Neural cell (in vitro differentiated cells): ENCODE measurements around the gene COL27A1. TPM values are rescaled to one million over a fixed set of nuclear protein-coding genes. Genes with fewer than 3 reads are reported as not detected.

ENCODE experiments used
- H2AFZ ChIP-seq: fragments of 200-600, 300-800 bp; sonication (generic), shearing (Covaris generic); 2 replicates; pipeline ENCODE4 v1.6.0; 2014; ENCODE audit warnings: low read depth, mild to moderate bottlenecking, antibody characterized with exemption, low read length, moderate library complexity
- H3F3A ChIP-seq: fragments of 200-600 bp; shearing (Covaris generic); 2 replicates; pipeline ENCODE4 v1.6.1; 2016; ENCODE audit warnings: mild to moderate bottlenecking, moderate library complexity, mixed read lengths, antibody characterized with exemption, low read length; ENCODE audit not compliant: insufficient read depth, poor library complexity, severe bottlenecking
- H3K27ac ChIP-seq: fragments of 200-600, 300-800 bp; sonication (generic), shearing (Covaris generic); 2 replicates; pipeline ENCODE4 v1.5.1; 2014; ENCODE audit warnings: mild to moderate bottlenecking, low read length, moderate library complexity
- H3K27me3 ChIP-seq: fragments of 300-800, 200-600 bp; sonication (generic), shearing (Covaris generic); 2 replicates; pipeline ENCODE4 v1.6.0; 2014; ENCODE audit warnings: mild to moderate bottlenecking, low read depth, low read length, moderate library complexity; ENCODE audit not compliant: insufficient read depth
- H3K36me3 ChIP-seq: fragments of 300-800, 200-600 bp; sonication (generic), shearing (Covaris generic); 2 replicates; pipeline ENCODE4 v1.5.1; 2014; ENCODE audit warnings: mild to moderate bottlenecking, antibody characterized with exemption, low read length, moderate library complexity; ENCODE audit not compliant: insufficient read depth
- H3K4me2 ChIP-seq: fragments of 300-800, 200-600 bp; sonication (generic), shearing (Covaris generic); 2 replicates; pipeline ENCODE4 v1.6.0; 2014; ENCODE audit warnings: mild to moderate bottlenecking, low read length
- H3K4me3 ChIP-seq: fragments of 300-800, 200-600 bp; sonication (generic), shearing (Covaris generic); 2 replicates; pipeline ENCODE4 v1.5.1; 2014; ENCODE audit warnings: mild to moderate bottlenecking, low read length, moderate library complexity
- H3K79me2 ChIP-seq: fragments of 200-600 bp; shearing (Covaris generic); replicated peaks from 2 replicates; pipeline ENCODE4 v1.6.0; 2014; ENCODE audit warnings: mild to moderate bottlenecking, low read length, moderate library complexity; ENCODE audit not compliant: insufficient read depth
- H3K9ac ChIP-seq: fragments of 300-800, 200-600 bp; sonication (generic), shearing (Covaris generic); 2 replicates; pipeline ENCODE4 v1.6.1; 2016; ENCODE audit warnings: mild to moderate bottlenecking, low read length, mixed read lengths
- H3K9me2 ChIP-seq: fragments of 200-600 bp; shearing (Covaris generic); 2 replicates; pipeline ENCODE4 v1.6.1; 2016; ENCODE audit warnings: mild to moderate bottlenecking, low read length, mixed read lengths; ENCODE audit not compliant: insufficient read depth
- H3K9me3 ChIP-seq: fragments of 200-600, 300-800 bp; sonication (generic), shearing (Covaris generic); 2 replicates; pipeline ENCODE4 v1.6.1; 2016; ENCODE audit warnings: mild to moderate bottlenecking, mixed run types, low read length, moderate library complexity, mixed read lengths
- H4K20me1 ChIP-seq: fragments of 200-600 bp; shearing (Covaris generic); 2 replicates; pipeline ENCODE4 v1.6.1; 2016; ENCODE audit warnings: mild to moderate bottlenecking, mixed run types; ENCODE audit not compliant: insufficient read depth
- CTCF ChIP-seq: fragments of 450-650 bp; IDR thresholded peaks from 2 replicates; pipeline ENCODE4 v1.5.1; 2014; ENCODE audit warnings: antibody characterized with exemption, mild to moderate bottlenecking, moderate library complexity; ENCODE audit not compliant: poor library complexity, severe bottlenecking
- EP300 ChIP-seq: fragments of 450-650 bp; conservative IDR thresholded peaks from 2 replicates; pipeline ENCODE4 v1.6.1; 2014; ENCODE audit warnings: antibody characterized with exemption, mild to moderate bottlenecking, moderate library complexity; ENCODE audit not compliant: poor library complexity, severe bottlenecking
- EZH2 ChIP-seq: fragments of 200-600, 300-800 bp; shearing (Covaris generic), sonication (generic); IDR thresholded peaks from 2 replicates; pipeline ENCODE4 v1.6.1; 2014; ENCODE audit warnings: antibody characterized with exemption, low read length, borderline replicate concordance, mild to moderate bottlenecking; ENCODE audit not compliant: insufficient read depth, poor library complexity, severe bottlenecking
- MXI1 ChIP-seq: fragments of 450-650 bp; conservative IDR thresholded peaks from 2 replicates; pipeline ENCODE4 v1.6.1; 2014; ENCODE audit warnings: antibody characterized with exemption, mild to moderate bottlenecking; ENCODE audit not compliant: poor library complexity, severe bottlenecking
- POLR2AphosphoS5 ChIP-seq: IDR thresholded peaks from 2 replicates; pipeline ENCODE4 v1.6.1; 2012
- RAD21 ChIP-seq: fragments of 450-650 bp; conservative IDR thresholded peaks from 2 replicates; pipeline ENCODE4 v1.6.1; 2014; ENCODE audit warnings: antibody characterized with exemption, mild to moderate bottlenecking, moderate library complexity
- REST ChIP-seq: IDR thresholded peaks from 2 replicates; pipeline ENCODE4 v1.6.1; 2012; ENCODE audit warnings: borderline replicate concordance
- SMC3 ChIP-seq: fragments of 450-650 bp; conservative IDR thresholded peaks from 2 replicates; pipeline ENCODE4 v1.6.1; 2014; ENCODE audit warnings: antibody characterized with exemption, mild to moderate bottlenecking, moderate library complexity; ENCODE audit not compliant: poor library complexity
- TAF1 ChIP-seq: IDR thresholded peaks from 2 replicates; pipeline ENCODE4 v1.6.1; 2012; ENCODE audit warnings: low read depth
- polyA plus RNA-seq: library from polyadenylated mRNA; depleted of rRNA; stranded (reverse); fragments of >200 nt; gene quantifications from 2 replicates; pipeline ENCODE4 v1.2.3, GENCODE V29; 2014

The COL27A1 gene
- polyA plus RNA-seq, 1 donor from 2014 or later = 0.25 TPM

DNA sequence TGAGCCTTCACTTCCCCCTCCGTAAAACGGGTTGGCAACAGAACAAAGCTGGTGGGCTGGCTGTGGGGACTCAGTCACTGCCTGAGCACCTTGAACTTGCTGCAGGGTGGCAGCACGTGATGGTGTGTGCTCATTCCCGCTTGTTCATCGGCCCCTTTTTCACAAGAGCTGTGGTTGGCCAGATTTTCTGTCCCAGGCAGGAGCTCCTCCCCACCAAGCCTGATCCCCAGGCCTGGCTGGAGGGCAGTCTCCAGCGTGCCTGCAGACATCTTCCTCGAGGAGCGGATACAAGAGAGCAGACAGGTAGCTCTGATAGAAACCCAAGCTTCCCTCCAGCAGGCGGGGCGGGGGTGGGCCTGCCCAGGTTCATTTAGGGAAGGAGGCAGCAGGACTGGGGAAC lies 105.7 kb downstream of the COL27A1 start:
- H4K20me1 ChIP-seq = no peaks in the 10 kb centered on the region
- TF ChIP-seq POLR2AphosphoS5 (no peak), REST (no peak), MXI1 (no peak), TAF1 (no peak), EZH2 (no peak), CTCF (no peak), SMC3 (no peak), RAD21 (no peak), EP300 (no peak)
- H3K4me2 ChIP-seq = no peak overlapping the region
- H3K27me3 ChIP-seq = no peaks in the 10 kb centered on the region
- no peaks in the 10 kb centered on the region for H3K9me3 ChIP-seq
- H3F3A ChIP-seq = no peaks in the 10 kb centered on the region
- H3K4me3 ChIP-seq = no peak overlapping the region
- no peak overlapping the region for H3K9ac ChIP-seq
- H3K36me3 ChIP-seq = no peaks in the 10 kb centered on the region
- H3K79me2 ChIP-seq = no peaks in the 10 kb centered on the region
- H2AFZ ChIP-seq = no peak overlapping the region
- H3K9me2 ChIP-seq = no peaks in the 10 kb centered on the region
- no peak overlapping the region for H3K27ac ChIP-seq

DNA sequence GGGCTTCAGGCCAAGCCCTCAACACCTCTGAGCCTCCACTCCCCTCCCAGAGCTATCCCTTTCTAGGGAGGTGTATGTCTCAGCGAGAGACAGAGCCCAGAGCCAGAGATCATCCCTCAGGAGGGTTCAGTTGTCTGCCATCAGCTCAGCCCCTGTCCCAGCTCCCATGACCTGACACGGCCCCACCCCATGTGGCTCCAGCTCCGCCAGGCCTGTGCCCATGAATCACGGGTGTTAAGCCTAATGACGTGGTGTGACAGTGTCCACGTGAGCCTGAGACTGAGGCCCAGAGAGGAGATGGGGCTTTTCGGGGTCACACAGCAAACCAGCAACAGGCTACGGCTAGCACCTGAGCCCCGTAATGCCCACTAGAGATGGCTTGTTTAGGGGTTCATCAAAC lies 106.7 kb downstream of the COL27A1 start:
- no peaks in the 10 kb centered on the region for H3K9me2 ChIP-seq
- no peaks in the 10 kb centered on the region for H3K9me3 ChIP-seq
- no peaks in the 10 kb centered on the region for H3K27me3 ChIP-seq
- no peak overlapping the region for H3K27ac ChIP-seq
- no peaks in the 10 kb centered on the region for H3K36me3 ChIP-seq
- H3F3A ChIP-seq = no peaks in the 10 kb centered on the region
- no peak overlapping the region for H3K9ac ChIP-seq
- TF ChIP-seq EZH2 = no peak
- TF ChIP-seq CTCF = no peak
- TF ChIP-seq RAD21 = no peak
- no peak for TF ChIP-seq REST
- no peak for TF ChIP-seq TAF1
- TF ChIP-seq SMC3 = no peak
- no peak for TF ChIP-seq POLR2AphosphoS5
- no peak for TF ChIP-seq MXI1
- TF ChIP-seq EP300 = no peak
- H3K4me3 ChIP-seq = no peak overlapping the region
- H2AFZ ChIP-seq = no peak overlapping the region
- no peaks in the 10 kb centered on the region for H4K20me1 ChIP-seq
- no peaks in the 10 kb centered on the region for H3K79me2 ChIP-seq
- H3K4me2 ChIP-seq = no peak overlapping the region
